ENCODE data around the gene CMTM4.
"Not testable (repeated sequence)": the region's sequence is repeated elsewhere in the genome, so short reads cannot be mapped to it uniquely, and the experiment has no call there.

Gene CMTM4

GRCh38 chr16:66703406-66704215 lies 7.1 kb upstream of the CMTM4 start:
- peak; percentile 25 for DNase-seq

GRCh38 chr16:66701516-66701915 lies 5.0 kb upstream of the CMTM4 start:
- no peak for DNase-seq

DNA sequence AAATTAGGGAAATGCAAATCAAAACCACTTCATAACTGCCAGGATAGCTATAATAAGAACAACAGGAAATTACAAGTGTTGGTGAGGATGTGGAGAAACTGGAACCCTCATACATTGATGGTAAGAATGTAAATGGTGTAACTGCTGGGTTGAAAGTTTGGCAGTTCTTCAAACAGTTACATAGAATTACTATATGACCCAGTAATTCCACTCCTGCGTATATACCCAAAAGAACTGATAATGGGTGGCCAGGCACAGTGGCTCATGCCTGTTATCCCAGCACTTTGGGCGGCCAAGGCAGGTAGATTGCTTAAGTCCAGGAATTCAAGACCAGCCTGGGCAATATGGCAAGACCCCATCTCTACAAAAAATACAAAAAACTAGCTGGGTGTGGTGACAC lies 4.5 kb upstream of the CMTM4 start:
- DNase-seq, result no peak

DNA sequence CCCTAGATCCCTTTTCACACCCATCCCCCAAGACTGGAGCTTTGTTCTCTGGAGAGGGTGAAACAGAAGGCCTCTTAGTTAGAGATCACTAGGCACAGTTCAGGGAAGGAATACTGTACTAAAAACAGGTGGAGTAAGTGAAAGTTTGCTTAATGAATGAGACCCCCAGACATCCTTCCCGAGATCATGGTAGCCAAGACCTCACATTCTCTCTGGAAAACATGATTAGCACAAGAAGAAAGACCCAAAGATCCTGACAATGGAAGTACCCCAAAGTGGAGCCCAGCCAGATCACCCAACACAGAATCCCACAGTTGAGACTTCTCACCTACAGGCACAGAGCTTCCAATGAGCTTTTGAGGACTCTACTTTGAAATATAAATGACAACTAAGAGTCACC lies 3.4 kb upstream of the CMTM4 start:
- no peak for DNase-seq

GRCh38 chr16:66698046-66698445 lies 1.5 kb upstream of the CMTM4 start:
- DNase-seq, result no peak

DNA sequence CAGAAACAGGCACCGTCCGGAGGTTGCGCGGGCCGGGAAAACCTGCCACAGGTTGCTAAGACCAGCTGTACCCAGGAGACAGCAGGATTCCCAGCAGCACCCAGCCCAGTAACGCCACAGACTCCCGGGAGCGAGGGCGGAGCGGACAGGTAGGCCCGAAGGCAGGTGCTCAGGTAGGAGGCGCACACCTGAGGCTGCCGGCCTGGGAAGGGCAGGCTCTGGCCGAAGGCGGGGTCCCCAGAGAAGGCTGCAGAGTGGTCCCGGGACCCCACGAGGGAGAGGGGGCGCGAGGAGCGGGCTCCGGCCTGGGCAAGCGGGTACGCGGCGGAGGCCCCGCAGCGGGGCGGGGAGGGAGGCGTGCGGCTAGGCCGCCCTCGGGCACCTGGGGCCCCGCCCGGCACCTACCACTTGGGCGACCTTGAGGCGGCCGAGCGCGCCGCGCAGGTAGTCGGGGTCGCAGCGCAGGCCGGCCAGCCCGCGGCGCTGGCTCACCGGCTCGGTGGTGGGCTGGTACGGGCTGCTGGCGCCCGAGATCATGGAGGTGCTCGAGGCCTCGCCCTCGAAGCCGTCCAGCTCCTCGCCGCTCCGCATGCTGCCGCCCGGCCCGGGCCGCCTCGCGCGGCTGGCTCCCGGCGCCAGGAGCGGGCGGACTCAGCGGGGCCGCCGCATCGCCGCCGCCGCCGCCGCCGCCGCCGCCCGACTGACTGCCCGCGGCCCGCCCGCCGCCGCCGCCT lies 441 bp downstream of the CMTM4 start:
- peak; percentile 14 for DNase-seq

- DNase-seq, result no peak
Measured at GRCh38 chr16:66695471-66695934, 1.0 kb downstream of the CMTM4 start.

DNA sequence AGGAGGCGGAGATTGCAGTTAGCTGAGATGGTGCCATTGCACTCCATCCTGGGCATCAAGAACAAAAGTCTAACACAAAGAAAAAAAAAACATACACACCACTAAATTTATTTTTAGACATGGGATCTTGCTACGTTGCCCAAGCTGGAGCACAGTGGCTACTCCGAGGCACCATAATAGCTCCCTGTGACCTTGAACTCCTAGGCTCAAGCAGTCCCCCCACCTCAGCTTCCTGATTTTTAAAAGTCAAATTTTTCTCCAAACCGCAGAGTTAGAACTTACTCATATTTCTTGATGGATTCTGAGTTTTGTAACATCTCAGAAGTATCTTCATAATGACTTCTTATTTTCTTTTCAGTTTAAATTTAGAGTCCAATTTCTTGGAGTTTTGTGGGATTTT lies 3.4 kb downstream of the CMTM4 start:
- no peak for DNase-seq

- DNase-seq, result no peak
Measured at GRCh38 chr16:66692341-66692740, 4.2 kb downstream of the CMTM4 start.

DNA sequence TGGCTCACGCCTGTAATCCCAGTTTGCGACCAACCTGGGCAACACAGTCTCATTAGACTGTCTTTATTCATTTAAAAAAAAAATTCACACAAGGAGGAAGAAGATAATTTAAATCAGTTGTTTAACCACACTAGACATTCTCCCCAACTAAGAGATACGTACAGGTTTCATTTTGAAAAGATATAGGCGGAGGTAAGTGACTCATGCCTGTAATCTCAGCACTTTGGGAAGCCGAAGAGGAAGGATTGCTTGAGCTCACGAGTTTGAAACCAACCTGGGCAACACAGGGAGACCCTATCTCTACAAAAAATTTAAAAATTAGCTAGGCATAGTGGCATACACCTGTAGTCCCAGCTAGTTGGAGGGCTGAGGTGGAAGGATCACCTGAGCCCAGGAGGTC lies 5.3 kb downstream of the CMTM4 start:
- DNase-seq, result no peak

DNA sequence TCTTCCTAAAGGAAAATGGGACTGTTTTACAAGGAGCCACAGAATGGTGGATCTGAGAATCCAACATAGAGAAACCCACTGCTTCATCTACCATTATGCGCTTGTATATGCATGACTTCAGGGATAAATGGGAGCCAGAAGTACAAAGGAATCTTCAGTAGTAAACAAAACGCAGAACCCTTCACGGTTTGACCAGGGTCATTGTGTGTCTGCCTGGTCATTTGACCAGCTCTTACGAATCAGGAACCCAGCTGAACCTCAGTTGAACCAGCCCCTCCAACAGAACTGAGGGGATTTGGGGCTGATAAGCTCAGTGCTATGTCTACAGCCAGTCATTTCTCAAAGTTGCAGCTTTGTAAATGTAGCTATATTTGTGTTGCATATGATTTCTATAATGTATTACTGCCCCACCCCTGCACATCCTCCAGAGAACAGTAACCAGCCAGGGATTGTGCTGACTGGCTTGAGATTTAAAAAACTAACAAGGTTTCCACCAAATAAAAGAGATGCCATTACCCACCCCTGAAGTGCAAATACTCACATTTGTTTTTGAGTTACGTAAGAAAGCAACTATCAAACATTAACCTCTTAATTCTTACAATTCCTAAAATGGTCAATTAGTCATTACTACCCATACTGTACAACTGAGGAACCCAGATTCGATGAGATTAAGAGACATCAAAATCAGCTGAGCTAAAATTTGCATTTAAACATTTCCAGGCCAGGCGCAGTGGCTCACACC lies 6.3 kb downstream of the CMTM4 start:
- DNase-seq, result no peak

DNA sequence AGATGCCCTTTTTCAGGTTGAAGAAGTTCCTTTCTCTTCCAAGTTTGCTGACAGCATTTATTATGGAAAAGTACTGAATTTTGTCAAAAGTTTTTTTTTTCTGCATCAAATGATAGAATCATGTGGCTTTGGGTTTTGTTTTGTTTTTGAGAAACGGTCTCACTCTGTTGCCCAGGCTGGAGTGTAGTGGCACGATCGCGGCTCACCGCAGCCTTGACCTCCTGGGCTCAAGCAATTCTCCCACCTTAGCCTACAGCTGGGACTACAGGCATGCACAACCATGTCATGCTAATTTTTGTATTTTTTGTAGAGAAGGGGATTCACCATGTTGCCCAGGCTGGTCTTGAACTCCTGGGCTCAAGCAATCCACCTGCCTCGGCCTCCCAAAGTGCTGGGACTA lies 7.3 kb downstream of the CMTM4 start:
- no peak for DNase-seq

DNA sequence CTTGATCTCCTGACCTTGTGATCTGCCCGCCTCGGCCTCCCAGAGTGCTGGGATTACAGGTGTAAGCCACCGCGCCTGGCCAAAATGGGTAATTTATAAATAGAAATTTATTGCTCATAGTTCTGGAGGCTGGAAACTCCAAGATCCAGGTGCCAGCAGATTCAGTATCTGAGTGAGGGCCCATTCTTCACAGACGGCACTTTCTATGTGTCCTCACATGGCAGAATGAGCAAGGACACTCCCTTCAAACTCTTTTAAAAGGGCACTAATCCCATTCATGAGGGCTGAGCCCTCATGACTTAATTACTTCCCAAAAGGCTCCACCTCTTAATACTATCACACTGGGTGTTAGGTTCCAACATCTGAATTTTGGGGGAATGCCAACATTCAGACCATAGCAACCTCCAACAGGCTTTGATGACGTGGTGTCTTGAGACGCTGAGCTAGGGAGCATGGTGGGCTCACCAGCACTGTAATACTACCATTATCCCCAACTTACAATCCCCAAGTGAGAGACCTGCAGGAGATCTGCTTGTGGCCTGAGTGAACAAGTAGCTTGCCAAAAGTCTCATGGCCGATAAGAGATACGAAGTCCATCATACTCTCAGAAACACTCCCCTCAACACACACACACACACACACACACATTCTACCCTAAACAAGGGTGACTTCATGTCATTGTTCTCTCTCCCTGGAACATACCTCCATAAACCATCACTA lies 8.5 kb downstream of the CMTM4 start:
- peak; percentile 52 for DNase-seq

- not testable (repeated sequence) for DNase-seq
Measured at GRCh38 chr16:66685501-66686115, 10.9 kb downstream of the CMTM4 start.

DNA sequence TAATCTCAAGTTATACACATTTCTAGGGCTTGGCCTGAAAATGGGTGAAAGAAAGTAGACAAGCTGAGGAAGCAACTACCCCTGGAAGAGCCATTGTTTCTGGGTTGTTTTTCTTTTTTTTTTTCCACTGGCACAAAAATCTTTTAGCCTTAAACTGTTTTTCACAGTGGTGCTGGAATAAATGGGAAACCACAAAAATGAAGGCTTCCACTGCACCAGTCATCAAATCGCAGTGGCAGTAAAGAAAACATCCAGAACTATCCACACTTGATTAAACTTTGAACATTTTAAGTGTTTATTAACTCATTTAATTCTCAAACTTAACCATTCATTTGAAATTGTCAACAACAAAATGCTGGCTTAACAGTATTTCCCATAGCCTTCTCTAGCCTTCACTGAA lies 14.3 kb downstream of the CMTM4 start:
- DNase-seq, result no peak

DNA sequence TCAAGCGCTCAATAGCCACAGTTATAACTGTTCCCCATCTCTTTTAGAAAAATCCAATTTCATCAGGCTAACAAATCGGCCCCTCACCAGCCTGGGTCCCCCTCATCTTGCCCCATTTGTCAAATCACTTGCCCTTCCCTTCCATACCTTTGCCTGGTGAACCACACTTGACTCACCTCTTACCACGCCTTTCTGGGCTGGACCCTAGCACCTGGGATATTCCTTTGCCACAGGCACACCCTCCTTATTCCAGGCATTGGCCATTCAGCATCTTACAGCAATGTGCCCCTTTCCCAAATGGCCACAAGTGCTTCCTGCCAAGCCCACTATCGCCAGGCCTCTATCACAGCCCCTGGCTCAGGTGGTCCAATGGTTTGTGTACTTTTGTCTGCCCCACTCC lies 14.9 kb downstream of the CMTM4 start:
- DNase-seq, result no peak

GRCh38 chr16:66678337-66678736 lies 18.2 kb downstream of the CMTM4 start:
- DNase-seq, result no peak

DNA sequence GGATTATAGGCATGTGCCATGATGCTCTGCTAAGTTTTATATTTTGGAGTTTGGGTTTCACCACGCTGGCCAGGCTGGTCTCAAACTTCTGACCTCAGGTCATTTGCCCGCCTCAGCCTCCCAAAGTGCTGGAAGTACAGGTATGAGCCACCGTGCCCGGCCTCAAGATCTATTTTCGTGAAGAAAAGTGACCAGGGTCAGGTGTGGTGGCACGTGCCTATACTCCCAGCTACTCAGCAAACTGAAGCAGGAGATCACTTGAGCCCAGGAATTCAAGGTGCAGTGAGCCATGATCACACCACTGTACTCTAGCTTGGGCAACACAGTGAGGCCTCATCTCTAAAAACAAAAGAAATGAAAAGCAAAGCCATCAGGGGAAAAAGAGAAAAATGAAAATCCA lies 18.7 kb downstream of the CMTM4 start:
- DNase-seq, result no peak

DNA sequence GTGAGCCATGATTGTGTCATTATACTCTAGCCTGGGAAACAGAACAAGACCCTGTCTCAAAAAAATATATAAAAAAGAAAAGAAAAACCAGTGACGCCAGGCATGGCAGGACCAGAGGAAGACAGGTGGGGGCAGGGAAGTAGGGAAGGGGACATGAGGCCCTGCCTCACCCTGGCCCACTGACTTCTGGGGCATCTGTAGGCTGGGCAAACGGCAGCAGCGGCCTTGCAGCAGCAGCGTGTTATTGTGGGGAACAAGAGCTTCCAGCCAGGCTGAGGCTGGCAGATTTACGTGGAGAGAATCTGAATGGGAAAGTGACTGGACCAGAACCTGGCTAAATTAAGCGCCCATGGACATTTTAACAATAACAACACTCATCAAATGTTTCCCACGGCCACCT lies 19.4 kb downstream of the CMTM4 start:
- DNase-seq, result no peak

DNA sequence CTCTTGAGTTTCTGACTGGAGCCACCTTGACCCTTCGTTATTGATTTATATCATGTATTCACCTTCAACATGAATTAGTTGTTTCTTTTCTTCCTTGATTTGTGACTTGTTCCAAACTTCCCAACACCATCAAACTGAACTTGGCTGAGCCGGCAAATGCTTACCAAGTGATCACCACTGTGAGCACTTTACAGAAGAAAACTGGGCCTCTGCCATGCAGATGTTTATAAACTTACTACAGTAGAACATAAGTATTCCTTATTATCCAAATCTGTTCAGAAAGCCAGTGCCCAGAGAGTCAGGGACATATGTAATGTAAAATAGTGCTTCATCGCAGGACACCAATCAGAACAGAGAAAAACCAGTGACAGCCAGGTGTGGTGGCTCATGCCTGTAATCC lies 19.9 kb downstream of the CMTM4 start:
- DNase-seq, result no peak

DNA sequence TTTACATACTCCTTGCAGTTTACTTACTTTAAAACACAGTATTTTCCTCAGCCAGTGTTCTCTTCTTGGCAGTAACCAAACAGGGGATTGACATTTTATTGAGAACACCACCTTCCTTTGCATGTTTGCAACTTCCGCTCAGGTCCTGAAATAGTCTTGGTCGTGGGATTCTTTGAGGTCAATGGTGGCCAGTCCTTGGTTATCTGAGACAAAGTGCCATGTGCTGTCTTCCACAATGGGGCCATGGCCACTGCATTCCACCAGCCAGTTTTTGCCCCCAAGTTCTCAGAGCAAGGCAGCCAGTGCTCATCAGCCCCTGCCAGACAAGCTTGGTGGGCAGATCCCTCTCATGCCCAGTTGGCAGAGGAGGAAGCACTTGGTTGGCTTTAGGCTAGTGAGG lies 22.9 kb downstream of the CMTM4 start:
- DNase-seq, result no peak

DNA sequence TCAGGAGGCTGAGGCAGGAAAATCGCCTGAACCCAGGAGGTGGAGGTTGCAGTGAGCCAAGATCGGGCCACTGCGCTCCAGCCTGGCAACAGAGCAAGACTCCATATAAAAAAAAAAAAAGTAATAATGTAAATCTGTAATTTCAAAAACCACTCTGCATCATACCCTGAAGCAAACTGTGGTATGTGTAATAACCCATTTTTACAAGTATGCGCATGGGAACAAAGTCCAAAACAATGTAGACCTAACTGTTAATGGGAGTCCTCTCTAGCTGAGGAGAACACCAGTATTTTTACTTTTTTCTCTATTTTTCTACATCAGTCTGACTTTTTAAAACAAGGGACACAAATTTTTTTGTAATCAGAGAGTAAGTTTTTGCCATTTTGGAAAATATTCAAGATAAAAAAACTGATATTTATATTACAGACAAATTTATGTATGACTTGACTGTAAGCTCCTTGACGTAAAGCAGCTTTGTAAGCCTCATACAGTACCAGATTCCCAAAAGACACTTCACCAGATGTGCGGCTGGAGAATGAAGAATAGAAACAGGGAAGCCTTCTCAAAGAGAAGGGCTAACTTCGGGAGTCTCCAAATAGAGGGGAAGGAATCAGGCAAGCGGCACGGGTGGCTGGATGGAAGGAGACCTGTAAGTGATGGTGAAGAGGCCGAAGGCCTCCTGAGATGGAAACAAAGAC lies 25.7 kb downstream of the CMTM4 start:
- no peak for DNase-seq

Measured in NCI-H82 (cell line).